ENCODE data around the gene CNPY4. TPM values are rescaled to one million over a fixed set of nuclear protein-coding genes. Genes with fewer than 3 reads are reported as not detected.

The CNPY4 gene
- polyA plus RNA-seq, 3 donors: 6.2 to 6.8 (median 6.2) TPM

DNA sequence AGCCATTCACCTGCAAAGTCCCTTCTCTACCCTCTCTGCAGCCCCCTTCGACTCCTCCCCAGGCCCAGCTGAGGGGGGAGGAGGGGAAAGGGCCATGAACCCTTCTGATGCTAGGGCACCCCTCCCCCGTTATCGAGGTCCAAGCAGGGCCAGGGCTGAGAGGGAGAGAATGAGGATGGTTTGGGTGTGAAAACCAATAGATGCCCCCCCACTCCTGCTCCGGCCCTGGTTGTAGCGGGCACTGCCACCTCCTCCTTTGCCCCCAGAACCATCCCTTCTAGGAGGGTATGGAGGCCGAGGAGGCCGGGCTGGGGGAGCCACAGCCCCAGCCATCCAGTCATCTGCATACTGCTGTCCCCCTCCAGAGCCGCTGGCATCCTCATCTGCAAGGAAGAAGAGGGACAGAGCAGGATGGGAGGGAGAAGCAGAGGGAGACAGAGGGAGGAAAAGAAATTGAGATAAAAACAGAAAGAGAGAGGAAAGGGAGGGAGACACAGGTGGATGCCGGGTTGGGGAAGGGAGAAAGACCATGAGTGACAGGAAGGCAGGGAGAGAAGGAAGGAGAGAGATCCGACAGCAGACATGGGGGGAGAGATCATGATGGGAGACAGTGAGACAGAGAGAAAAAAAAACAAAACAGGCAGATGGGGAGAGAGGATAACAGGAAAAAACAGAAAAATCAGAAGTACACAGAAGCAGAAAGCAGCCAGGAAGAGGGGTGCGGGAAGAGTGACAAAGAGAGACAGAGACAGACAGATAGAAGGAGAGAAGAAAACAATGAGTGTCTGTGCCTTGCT is 50.9 kb downstream of the CNPY4 start:
- H3K79me2 ChIP-seq (ENCODE audit: insufficient read depth, low read length): no peaks in the 10 kb centered on the region
- no peak overlapping the region for H3K9ac ChIP-seq (ENCODE audit: insufficient read depth, low read length, poor library complexity, severe bottlenecking)
- WGBS (ENCODE audit: insufficient coverage): 92% methylated on average over 3 of the region's 11 CpGs
- H3K36me3 ChIP-seq (replicated peaks in 1 of 2; ENCODE audit: control insufficient read depth in 1 of 2, insufficient read depth in 2 of 2, low read length in 2 of 2): no peaks in the 10 kb centered on the region
- H3K4me3 Mint-ChIP-seq: peak overlapping the region in 1 of 2 donors; percentile 87
- peaks cover 67 to 82% (median 73%) of the 10 kb centered on the region in 3 donors for H3K27me3 Mint-ChIP-seq (ENCODE audit: low read depth in 3 of 3)
- peaks cover 38 to 61% of the 10 kb centered on the region in 2 donors for H3K27me3 ChIP-seq (ENCODE audit: control insufficient read depth in 2 of 2, insufficient read depth in 2 of 2, low read length in 2 of 2)
- TF ChIP-seq, protein P1, sequence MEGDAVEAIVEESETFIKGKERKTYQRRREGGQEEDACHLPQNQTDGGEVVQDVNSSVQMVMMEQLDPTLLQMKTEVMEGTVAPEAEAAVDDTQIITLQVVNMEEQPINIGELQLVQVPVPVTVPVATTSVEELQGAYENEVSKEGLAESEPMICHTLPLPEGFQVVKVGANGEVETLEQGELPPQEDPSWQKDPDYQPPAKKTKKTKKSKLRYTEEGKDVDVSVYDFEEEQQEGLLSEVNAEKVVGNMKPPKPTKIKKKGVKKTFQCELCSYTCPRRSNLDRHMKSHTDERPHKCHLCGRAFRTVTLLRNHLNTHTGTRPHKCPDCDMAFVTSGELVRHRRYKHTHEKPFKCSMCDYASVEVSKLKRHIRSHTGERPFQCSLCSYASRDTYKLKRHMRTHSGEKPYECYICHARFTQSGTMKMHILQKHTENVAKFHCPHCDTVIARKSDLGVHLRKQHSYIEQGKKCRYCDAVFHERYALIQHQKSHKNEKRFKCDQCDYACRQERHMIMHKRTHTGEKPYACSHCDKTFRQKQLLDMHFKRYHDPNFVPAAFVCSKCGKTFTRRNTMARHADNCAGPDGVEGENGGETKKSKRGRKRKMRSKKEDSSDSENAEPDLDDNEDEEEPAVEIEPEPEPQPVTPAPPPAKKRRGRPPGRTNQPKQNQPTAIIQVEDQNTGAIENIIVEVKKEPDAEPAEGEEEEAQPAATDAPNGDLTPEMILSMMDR (IDR thresholded peaks at IDR 0.05): no peak
- no peak overlapping the region for H3K4me2 ChIP-seq (replicated peaks; ENCODE audit: extremely low read depth, low read length, poor library complexity, severe bottlenecking)
- intact Hi-C loops (cut with micrococcal nuclease): no loop called here
- H3K4me1 ChIP-seq (ENCODE audit: control insufficient read depth in 1 of 2, insufficient read depth in 2 of 2, low read length in 2 of 2): peaks cover 36 to 42% of the 10 kb centered on the region in 2 donors
- H3K9me3 ChIP-seq (replicated peaks in 1 of 2; ENCODE audit: control insufficient read depth in 1 of 2, insufficient read depth in 1 of 2, low read length in 2 of 2): peaks cover 0 to 11% of the 10 kb centered on the region in 2 donors
- H2AFZ ChIP-seq (ENCODE audit: insufficient read depth, low read depth, low read length, poor library complexity, severe bottlenecking): no peak overlapping the region
- no peak overlapping the region for H3K27ac Mint-ChIP-seq
- H3K36me3 Mint-ChIP-seq: peaks cover 4 to 21% of the 10 kb centered on the region in 2 donors
- no peak overlapping the region for H3K27ac ChIP-seq (ENCODE audit: low read depth in 1 of 2, low read length in 2 of 2)
- peaks cover 41% of the 10 kb centered on the region for H3K4me1 Mint-ChIP-seq
- peaks cover 0 to 22% (median 9%) of the 10 kb centered on the region in 7 donors for H3K9me3 Mint-ChIP-seq
- no peak for DNase-seq
- H4K20me1 ChIP-seq (ENCODE audit: insufficient read depth, low read length): no peaks in the 10 kb centered on the region
- H3K4me3 ChIP-seq (replicated peaks in 1 of 3; ENCODE audit: low read depth in 2 of 3, low read length in 3 of 3): no peak overlapping the region

DNA sequence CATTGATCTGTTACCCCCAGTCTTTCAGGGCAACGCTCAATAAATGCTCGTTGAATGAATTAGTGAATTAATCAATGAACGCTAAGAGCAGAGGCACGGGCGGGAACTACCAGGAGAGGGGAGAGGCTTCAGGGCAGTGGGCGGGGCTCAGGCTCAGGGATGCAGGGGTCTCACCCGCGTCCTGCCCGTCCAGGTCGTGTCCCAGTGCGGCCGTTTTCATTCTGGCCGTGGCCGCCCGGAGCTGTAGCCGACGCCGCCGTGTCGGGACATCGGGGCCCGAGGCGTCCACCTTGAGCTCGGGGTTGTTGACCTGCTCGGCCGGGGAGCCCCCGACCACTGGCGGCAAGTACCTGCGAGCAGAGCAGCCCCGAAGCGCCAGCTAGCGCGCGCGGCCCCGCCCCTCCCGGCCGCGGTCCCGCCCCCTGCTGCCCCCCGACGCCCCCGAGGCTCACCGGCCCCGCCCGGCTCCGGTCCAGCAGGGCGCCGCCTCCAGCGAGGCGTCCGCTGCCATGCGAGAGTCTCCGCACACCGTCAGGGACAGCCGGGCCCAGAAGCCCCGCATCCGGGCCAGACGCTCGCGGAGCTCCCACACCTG is 51.8 kb downstream of the CNPY4 start:
- H3K4me3 Mint-ChIP-seq: peak overlapping the region in 1 of 2 donors; percentile 87
- H3K9me3 Mint-ChIP-seq: peaks cover 0 to 22% (median 9%) of the 10 kb centered on the region in 7 donors
- no peak overlapping the region for H3K27ac Mint-ChIP-seq
- no peak for DNase-seq
- H3K4me2 ChIP-seq (replicated peaks; ENCODE audit: extremely low read depth, low read length, poor library complexity, severe bottlenecking): peak overlapping the region; percentile 61
- no peaks in the 10 kb centered on the region for H4K20me1 ChIP-seq (ENCODE audit: insufficient read depth, low read length)
- H3K4me1 ChIP-seq (ENCODE audit: control insufficient read depth in 1 of 2, insufficient read depth in 2 of 2, low read length in 2 of 2): peaks cover 36 to 42% of the 10 kb centered on the region in 2 donors
- peaks cover 43% of the 10 kb centered on the region for H3K4me1 Mint-ChIP-seq
- no peaks in the 10 kb centered on the region for H3K79me2 ChIP-seq (ENCODE audit: insufficient read depth, low read length)
- peak overlapping the region in 1 of 3 experiments; percentile 40 for H3K4me3 ChIP-seq (replicated peaks in 1 of 3; ENCODE audit: low read depth in 2 of 3, low read length in 3 of 3)
- H3K36me3 Mint-ChIP-seq: peaks cover 4 to 21% of the 10 kb centered on the region in 2 donors
- H3K9me3 ChIP-seq (replicated peaks in 1 of 2; ENCODE audit: control insufficient read depth in 1 of 2, insufficient read depth in 1 of 2, low read length in 2 of 2): peaks cover 0 to 11% of the 10 kb centered on the region in 2 donors
- peaks cover 64 to 74% (median 71%) of the 10 kb centered on the region in 3 donors for H3K27me3 Mint-ChIP-seq (ENCODE audit: low read depth in 3 of 3)
- no peaks in the 10 kb centered on the region for H3K36me3 ChIP-seq (replicated peaks in 1 of 2; ENCODE audit: control insufficient read depth in 1 of 2, insufficient read depth in 2 of 2, low read length in 2 of 2)
- H3K9ac ChIP-seq (ENCODE audit: insufficient read depth, low read length, poor library complexity, severe bottlenecking): no peak overlapping the region
- intact Hi-C loops (cut with micrococcal nuclease): no loop called here
- WGBS (ENCODE audit: insufficient coverage): 5% methylated on average over 56 of the region's 61 CpGs
- TF ChIP-seq, protein P1 (IDR thresholded peaks at IDR 0.05): no peak
- H3K27me3 ChIP-seq (ENCODE audit: control insufficient read depth in 2 of 2, insufficient read depth in 2 of 2, low read length in 2 of 2): peaks cover 38 to 58% of the 10 kb centered on the region in 2 donors
- peak overlapping the region; percentile 21 for H2AFZ ChIP-seq (ENCODE audit: insufficient read depth, low read depth, low read length, poor library complexity, severe bottlenecking)
- H3K27ac ChIP-seq (ENCODE audit: low read depth in 1 of 2, low read length in 2 of 2): no peak overlapping the region
